Neural cell (in vitro differentiated cells): ENCODE results near the gene TMC3. TPM values are rescaled to one million over a fixed set of nuclear protein-coding genes. Genes with fewer than 3 reads are reported as not detected.

ENCODE experiments used
- H2AFZ ChIP-seq: fragments of 200-600, 300-800 bp; sonication (generic), shearing (Covaris generic); 2 replicates; pipeline ENCODE4 v1.6.0; 2014; ENCODE audit warnings: low read depth, mild to moderate bottlenecking, antibody characterized with exemption, low read length, moderate library complexity
- H3F3A ChIP-seq: fragments of 200-600 bp; shearing (Covaris generic); 2 replicates; pipeline ENCODE4 v1.6.1; 2016; ENCODE audit warnings: mild to moderate bottlenecking, moderate library complexity, mixed read lengths, antibody characterized with exemption, low read length; ENCODE audit not compliant: insufficient read depth, poor library complexity, severe bottlenecking
- H3K27ac ChIP-seq: fragments of 200-600, 300-800 bp; sonication (generic), shearing (Covaris generic); 2 replicates; pipeline ENCODE4 v1.5.1; 2014; ENCODE audit warnings: mild to moderate bottlenecking, low read length, moderate library complexity
- H3K27me3 ChIP-seq: fragments of 300-800, 200-600 bp; sonication (generic), shearing (Covaris generic); 2 replicates; pipeline ENCODE4 v1.6.0; 2014; ENCODE audit warnings: mild to moderate bottlenecking, low read depth, low read length, moderate library complexity; ENCODE audit not compliant: insufficient read depth
- H3K36me3 ChIP-seq: fragments of 300-800, 200-600 bp; sonication (generic), shearing (Covaris generic); 2 replicates; pipeline ENCODE4 v1.5.1; 2014; ENCODE audit warnings: mild to moderate bottlenecking, antibody characterized with exemption, low read length, moderate library complexity; ENCODE audit not compliant: insufficient read depth
- H3K4me2 ChIP-seq: fragments of 300-800, 200-600 bp; sonication (generic), shearing (Covaris generic); 2 replicates; pipeline ENCODE4 v1.6.0; 2014; ENCODE audit warnings: mild to moderate bottlenecking, low read length
- H3K4me3 ChIP-seq: fragments of 300-800, 200-600 bp; sonication (generic), shearing (Covaris generic); 2 replicates; pipeline ENCODE4 v1.5.1; 2014; ENCODE audit warnings: mild to moderate bottlenecking, low read length, moderate library complexity
- H3K79me2 ChIP-seq: fragments of 200-600 bp; shearing (Covaris generic); replicated peaks from 2 replicates; pipeline ENCODE4 v1.6.0; 2014; ENCODE audit warnings: mild to moderate bottlenecking, low read length, moderate library complexity; ENCODE audit not compliant: insufficient read depth
- H3K9ac ChIP-seq: fragments of 300-800, 200-600 bp; sonication (generic), shearing (Covaris generic); 2 replicates; pipeline ENCODE4 v1.6.1; 2016; ENCODE audit warnings: mild to moderate bottlenecking, low read length, mixed read lengths
- H3K9me2 ChIP-seq: fragments of 200-600 bp; shearing (Covaris generic); 2 replicates; pipeline ENCODE4 v1.6.1; 2016; ENCODE audit warnings: mild to moderate bottlenecking, low read length, mixed read lengths; ENCODE audit not compliant: insufficient read depth
- H3K9me3 ChIP-seq: fragments of 200-600, 300-800 bp; sonication (generic), shearing (Covaris generic); 2 replicates; pipeline ENCODE4 v1.6.1; 2016; ENCODE audit warnings: mild to moderate bottlenecking, mixed run types, low read length, moderate library complexity, mixed read lengths
- H4K20me1 ChIP-seq: fragments of 200-600 bp; shearing (Covaris generic); 2 replicates; pipeline ENCODE4 v1.6.1; 2016; ENCODE audit warnings: mild to moderate bottlenecking, mixed run types; ENCODE audit not compliant: insufficient read depth
- CTCF ChIP-seq: fragments of 450-650 bp; IDR thresholded peaks from 2 replicates; pipeline ENCODE4 v1.5.1; 2014; ENCODE audit warnings: antibody characterized with exemption, mild to moderate bottlenecking, moderate library complexity; ENCODE audit not compliant: poor library complexity, severe bottlenecking
- EP300 ChIP-seq: fragments of 450-650 bp; conservative IDR thresholded peaks from 2 replicates; pipeline ENCODE4 v1.6.1; 2014; ENCODE audit warnings: antibody characterized with exemption, mild to moderate bottlenecking, moderate library complexity; ENCODE audit not compliant: poor library complexity, severe bottlenecking
- EZH2 ChIP-seq: fragments of 200-600, 300-800 bp; shearing (Covaris generic), sonication (generic); IDR thresholded peaks from 2 replicates; pipeline ENCODE4 v1.6.1; 2014; ENCODE audit warnings: antibody characterized with exemption, low read length, borderline replicate concordance, mild to moderate bottlenecking; ENCODE audit not compliant: insufficient read depth, poor library complexity, severe bottlenecking
- MXI1 ChIP-seq: fragments of 450-650 bp; conservative IDR thresholded peaks from 2 replicates; pipeline ENCODE4 v1.6.1; 2014; ENCODE audit warnings: antibody characterized with exemption, mild to moderate bottlenecking; ENCODE audit not compliant: poor library complexity, severe bottlenecking
- POLR2AphosphoS5 ChIP-seq: IDR thresholded peaks from 2 replicates; pipeline ENCODE4 v1.6.1; 2012
- RAD21 ChIP-seq: fragments of 450-650 bp; conservative IDR thresholded peaks from 2 replicates; pipeline ENCODE4 v1.6.1; 2014; ENCODE audit warnings: antibody characterized with exemption, mild to moderate bottlenecking, moderate library complexity
- REST ChIP-seq: IDR thresholded peaks from 2 replicates; pipeline ENCODE4 v1.6.1; 2012; ENCODE audit warnings: borderline replicate concordance
- SMC3 ChIP-seq: fragments of 450-650 bp; conservative IDR thresholded peaks from 2 replicates; pipeline ENCODE4 v1.6.1; 2014; ENCODE audit warnings: antibody characterized with exemption, mild to moderate bottlenecking, moderate library complexity; ENCODE audit not compliant: poor library complexity
- TAF1 ChIP-seq: IDR thresholded peaks from 2 replicates; pipeline ENCODE4 v1.6.1; 2012; ENCODE audit warnings: low read depth
- polyA plus RNA-seq: library from polyadenylated mRNA; depleted of rRNA; stranded (reverse); fragments of >200 nt; gene quantifications from 2 replicates; pipeline ENCODE4 v1.2.3, GENCODE V29; 2014

Gene TMC3
- polyA plus RNA-seq, 1 donor from 2014 or later: not detected

- H3K4me2 ChIP-seq: no peak overlapping the region
- no peak overlapping the region for H3K27ac ChIP-seq
- H3K79me2 ChIP-seq: no peaks in the 10 kb centered on the region
- H3K27me3 ChIP-seq: no peaks in the 10 kb centered on the region
- H3K4me3 ChIP-seq: no peak overlapping the region
- no peaks in the 10 kb centered on the region for H3K9me3 ChIP-seq
- H3K36me3 ChIP-seq: no peaks in the 10 kb centered on the region
- H3K9ac ChIP-seq: no peak overlapping the region
- H2AFZ ChIP-seq: no peak overlapping the region
- H3F3A ChIP-seq: no peaks in the 10 kb centered on the region
- no peaks in the 10 kb centered on the region for H4K20me1 ChIP-seq
- no peaks in the 10 kb centered on the region for H3K9me2 ChIP-seq
- TF ChIP-seq EP300: no peak
- no peak for TF ChIP-seq POLR2AphosphoS5
- TF ChIP-seq TAF1: no peak
- no peak for TF ChIP-seq REST
- no peak for TF ChIP-seq SMC3
- no peak for TF ChIP-seq CTCF
- no peak for TF ChIP-seq EZH2
- no peak for TF ChIP-seq MXI1
- no peak for TF ChIP-seq RAD21
Observed at GRCh38 chr15:81378443-81378842, 4.4 kb upstream of the TMC3 start.

GRCh38 chr15:81377871-81378270 is 3.9 kb upstream of the TMC3 start:
- Histone ChIP-seq H3K9ac (no peak overlapping the region), H2AFZ (no peak overlapping the region), H3K4me2 (no peak overlapping the region), H3K79me2 (no peaks in the 10 kb centered on the region), H3K9me2 (no peaks in the 10 kb centered on the region), H3K27ac (no peak overlapping the region), H3K4me3 (no peak overlapping the region), H3F3A (no peaks in the 10 kb centered on the region), H3K9me3 (no peaks in the 10 kb centered on the region), H3K27me3 (no peaks in the 10 kb centered on the region), H3K36me3 (no peaks in the 10 kb centered on the region), H4K20me1 (no peaks in the 10 kb centered on the region)
- no peak for TF ChIP-seq CTCF
- no peak for TF ChIP-seq EP300
